ENCODE results near the gene ZDHHC6.
"Not testable (repeated sequence)": the region's sequence is repeated elsewhere in the genome, so short reads cannot be mapped to it uniquely, and the experiment has no call there.

ZDHHC6 gene

DNA sequence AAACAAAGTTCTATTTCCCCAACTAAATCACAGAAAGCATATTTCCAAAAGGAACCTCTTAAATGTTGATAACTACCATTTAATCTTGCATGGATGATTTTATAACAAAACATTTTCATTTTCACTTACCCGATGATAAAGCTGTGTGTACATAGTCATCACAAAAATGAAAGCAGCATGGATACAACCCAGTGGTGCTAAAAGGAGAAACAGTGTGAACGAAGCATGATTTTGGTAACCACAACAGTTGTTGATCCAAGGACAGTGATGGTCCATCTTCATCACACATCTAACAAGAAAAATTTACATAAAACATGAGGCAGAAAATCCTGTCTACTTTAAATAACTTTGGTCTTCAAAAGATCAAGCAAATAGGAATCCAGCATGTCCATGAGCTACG is 4.7 kb downstream of the ZDHHC6 start:
- no peak for DNase-seq (ENCODE audit: low read depth in 2 of 2)

DNA sequence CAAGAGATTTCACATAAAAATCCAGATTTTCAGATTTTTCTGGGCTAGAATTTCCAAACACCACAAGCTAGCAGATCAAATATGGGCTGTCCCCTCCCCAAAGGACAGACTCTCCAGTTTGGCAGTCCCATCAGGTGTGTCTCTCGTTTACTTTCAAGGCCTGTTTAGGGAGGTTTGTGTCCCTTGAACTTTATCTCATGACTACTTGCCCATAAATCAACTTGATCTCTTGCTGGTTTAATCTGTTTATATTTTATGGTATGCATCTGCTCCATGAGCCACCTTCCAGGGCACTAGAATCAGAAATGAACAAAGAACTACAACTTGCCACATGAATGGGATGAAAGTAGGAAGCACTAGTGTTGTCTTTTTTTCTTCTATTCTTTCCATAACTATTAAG is 5.2 kb downstream of the ZDHHC6 start:
- no peak for DNase-seq (ENCODE audit: low read depth in 2 of 2)

DNA sequence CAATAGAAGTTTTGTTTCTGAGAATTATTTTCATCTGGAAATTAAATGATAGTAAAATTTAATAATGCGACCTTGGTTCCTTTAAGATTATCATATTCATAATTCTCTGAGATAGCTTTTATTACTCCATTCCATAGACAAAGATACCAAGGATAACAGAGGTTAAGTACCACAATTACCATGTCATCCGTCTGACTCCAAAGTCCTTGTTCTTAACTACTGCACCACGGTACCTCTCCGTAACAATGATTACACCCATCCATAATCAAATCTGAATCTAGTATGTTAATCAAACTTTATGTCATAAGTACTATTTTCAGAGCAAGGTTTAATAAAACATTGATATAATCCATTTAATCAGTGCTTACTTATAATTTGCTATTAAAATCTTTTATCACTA is 8.4 kb downstream of the ZDHHC6 start:
- no peak for DNase-seq (ENCODE audit: low read depth in 2 of 2)

DNA sequence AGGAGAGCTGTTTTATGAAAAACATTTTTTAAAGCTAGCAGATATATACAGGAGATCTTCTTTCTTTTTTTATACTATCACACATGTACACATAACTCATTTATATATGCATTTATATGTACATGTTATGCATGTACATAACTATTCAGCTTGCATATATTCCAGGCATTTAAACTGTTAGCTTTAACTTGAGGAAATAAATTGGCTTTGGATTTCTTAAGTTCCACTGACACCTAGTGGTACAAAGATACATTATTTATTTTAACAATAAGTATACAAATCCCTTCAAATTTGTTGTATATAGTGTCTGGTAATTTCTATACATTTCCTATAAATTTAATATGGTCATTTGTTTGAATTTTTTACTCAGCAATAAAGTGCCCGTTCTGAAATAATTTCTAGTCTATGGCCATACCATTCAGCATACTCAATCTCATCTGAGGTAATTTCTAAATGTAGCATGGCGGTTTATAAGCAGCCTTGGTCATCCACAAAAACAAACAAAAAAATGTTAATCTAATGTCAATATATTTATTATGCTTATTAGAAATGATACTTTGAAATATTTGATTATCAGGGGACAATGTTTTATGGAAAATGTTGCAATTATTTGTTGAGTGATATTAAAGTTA is 11.6 kb downstream of the ZDHHC6 start:
- peak in 1 of 2 experiments; percentile 5 for DNase-seq (ENCODE audit: low read depth in 2 of 2)

DNA sequence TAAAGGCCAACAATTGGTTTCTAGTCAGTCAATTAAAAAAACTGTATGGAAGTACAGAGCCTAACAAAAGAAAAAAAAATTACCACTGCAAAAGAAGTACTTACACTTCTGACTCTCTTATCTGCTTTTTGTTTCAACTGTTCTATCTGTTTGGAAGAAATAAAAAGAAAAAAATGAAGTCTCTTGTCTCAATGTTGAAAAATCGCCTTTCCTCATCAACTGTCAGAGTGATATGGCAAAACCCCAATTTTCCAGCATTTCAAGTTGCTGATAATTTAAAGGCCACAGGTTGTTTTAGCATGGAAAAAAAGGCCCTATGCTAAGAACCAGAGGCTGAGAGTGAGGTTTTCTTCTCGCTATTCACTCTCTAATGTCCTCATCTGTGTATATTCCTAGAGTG is 13.6 kb downstream of the ZDHHC6 start:
- DNase-seq (ENCODE audit: low read depth in 2 of 2), result no peak

DNA sequence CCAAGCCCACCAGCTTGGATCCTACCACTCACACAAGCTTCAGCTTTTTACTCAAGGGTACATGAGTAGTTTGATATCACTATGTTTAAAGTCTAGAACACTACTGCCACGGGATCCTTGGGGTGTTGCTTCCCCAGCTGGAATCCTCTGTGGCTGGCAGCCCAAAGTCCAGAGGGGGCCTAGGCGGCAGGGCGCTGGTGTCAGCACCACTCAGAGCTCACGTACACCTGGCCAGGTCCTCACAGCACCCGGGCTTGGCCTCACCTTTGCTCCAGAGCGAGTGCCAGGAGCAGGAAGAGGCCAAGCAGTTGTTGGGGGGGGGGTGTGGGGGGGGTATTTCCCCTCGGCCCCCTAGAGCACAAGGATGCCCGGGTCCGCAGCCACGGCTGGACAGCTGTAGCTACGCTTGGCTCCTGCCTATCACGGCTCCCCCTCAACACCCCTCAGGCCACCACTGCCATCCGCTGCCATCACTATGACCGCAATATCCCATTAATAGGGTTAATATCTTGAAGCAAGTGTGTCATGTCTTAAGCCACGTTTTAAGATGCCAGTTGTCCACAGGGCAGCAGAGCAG is 17.0 kb downstream of the ZDHHC6 start:
- no peak for DNase-seq (ENCODE audit: low read depth in 2 of 2)

DNA sequence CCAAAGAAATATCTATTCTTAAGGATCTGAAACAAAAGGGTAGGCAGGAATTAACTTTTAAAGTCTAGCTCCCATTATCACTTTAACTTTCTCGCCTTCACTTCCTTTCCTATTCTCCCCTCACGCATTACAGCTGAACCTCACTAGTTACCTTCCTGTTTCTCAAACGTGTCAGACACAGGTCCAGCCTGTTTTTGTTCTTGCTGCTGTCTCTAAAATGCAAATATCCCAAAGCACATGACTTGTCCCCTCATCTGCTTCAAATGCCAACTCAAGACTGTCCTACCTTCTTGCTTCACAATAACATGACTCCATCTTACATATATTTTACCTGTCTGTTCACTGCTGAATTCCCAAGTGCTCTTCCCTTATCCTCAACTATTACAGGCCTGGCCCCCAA is 17.6 kb downstream of the ZDHHC6 start:
- no peak for DNase-seq (ENCODE audit: low read depth in 2 of 2)

DNA sequence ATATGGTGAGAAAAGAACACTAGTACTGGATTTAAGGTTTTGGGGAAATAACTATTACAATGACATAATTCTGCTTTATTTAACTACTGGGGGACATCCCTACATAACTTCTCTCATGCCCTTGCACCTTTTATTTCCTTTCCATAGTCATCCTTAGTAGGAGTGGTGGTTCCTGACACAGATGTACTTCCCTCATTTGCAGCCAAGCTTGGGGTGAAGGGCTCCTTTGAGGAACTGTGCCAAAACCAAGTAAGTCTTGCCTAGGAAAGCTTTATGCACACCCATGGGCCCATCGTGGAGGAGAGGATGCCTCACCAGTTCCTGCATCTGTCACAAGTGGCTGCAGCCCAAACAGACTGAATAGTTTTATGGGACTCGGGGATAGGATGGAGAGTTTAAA is 20.6 kb downstream of the ZDHHC6 start:
- no peak for DNase-seq (ENCODE audit: low read depth in 2 of 2)

DNA sequence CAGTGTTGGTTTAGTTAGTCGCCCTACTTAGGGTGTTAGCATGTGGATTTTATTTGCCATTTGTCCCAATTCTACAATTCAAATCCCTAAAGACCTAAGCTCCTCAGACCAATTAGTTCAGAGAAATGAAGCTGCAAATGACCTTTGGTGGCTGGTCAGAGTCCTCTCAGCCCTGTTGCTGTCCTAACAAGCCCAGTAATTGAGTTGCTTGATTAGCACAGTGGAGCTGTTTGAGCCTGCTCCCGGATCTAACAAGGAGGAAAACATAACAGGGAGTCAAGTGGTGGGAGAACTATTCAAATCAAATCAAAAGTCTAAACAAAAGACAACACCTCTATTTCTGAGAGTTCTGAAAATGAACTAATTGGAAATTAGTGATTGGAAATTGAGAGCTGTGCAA is 22.1 kb downstream of the ZDHHC6 start:
- DNase-seq (ENCODE audit: low read depth in 2 of 2), result no peak

DNA sequence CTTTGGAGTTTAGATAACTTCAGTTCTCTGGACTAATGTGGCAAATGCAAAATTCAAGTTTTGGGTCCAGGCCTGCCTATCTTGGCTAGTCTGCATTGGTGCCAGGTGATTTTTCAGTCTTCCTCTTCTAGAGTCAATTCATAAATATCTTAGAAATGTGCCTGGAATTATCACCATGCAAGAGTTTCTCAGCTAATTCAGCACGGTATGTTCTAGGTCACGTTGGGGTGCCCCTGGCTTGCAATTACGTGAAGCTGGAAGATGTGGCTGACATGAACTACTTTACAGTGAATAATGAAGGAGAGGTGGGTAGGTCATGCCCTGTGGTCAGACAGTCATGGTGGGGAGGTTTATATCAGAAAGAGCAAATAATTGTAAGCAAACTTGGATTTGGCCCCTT is 25.0 kb downstream of the ZDHHC6 start:
- DNase-seq (ENCODE audit: low read depth in 2 of 2), result no peak

DNA sequence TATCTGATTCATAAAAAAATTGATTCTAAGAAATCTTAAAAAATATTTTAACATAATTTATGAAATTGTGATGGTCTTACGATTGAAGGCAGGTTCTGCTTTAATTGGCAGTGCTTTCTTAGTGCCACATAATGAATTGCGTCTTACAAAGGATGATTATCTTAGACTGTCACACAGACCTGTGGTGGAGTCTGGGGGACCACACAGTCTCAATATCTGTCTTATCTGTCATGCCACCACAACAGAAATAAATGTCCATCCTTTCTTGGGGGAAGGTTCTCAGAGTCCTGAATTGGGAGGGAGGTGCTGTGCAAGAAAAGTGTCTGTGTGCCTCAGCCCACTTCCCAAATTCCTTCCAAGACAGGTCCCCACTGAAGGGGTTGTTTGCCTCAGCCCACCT is 34.0 kb downstream of the ZDHHC6 start:
- no peak for DNase-seq (ENCODE audit: low read depth in 2 of 2)

DNA sequence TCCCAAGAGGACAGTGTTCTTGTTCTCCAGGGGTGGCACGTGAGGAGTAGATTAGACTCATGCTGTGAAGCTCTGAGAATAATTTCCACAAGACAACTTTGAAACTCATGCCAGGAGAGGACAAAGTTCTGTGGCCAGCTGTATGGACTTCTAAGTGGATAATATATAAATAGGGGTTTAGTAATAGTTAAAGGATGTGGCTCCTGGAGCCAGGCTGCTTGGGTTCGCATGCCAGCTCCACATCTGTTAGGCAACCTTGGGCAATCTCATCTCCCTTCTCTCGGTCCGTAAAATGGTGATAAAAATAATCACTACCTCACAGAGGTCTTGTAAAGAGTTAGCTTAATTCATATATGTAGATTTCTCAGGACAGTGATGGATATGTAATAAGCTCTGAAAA is 37.0 kb downstream of the ZDHHC6 start:
- DNase-seq (ENCODE audit: low read depth in 2 of 2), result no peak

DNA sequence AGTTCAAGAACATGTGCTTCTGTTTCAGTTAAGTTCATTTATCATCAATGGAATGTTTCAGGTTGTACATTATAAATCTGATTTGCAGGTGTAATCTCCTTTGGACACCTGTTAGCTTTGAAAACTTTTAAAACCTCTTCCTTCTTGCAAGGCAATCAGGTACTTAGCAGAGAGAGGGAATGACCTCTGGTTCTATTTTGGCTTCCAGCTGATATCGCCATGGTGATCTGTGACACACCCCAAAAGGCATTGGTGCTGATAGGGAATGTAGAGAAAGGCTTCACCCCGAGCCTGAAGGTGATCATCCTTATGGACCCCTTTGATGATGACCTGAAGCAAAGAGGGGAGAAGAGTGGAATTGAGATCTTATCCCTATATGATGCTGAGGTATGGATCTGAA is 37.4 kb downstream of the ZDHHC6 start:
- DNase-seq (ENCODE audit: low read depth in 2 of 2), result no peak

DNA sequence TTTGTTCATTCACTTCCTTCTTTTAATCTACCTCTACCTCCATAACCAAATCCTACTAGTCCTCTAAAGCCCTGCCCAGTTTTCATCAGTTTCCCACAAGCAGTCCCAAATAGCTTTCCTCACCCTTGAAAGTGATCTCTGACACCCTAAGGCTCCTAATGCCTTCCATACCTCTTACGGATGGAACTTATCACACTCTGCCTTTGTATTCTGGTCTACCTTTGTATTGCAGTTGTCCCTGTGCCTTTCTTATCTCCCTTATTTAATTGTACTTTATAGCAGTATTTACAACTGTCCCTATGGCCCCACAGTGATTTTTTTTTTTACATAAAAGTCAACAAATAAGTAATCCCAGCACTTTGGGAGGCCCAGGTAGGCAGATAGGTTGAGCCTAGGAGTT is 39.0 kb downstream of the ZDHHC6 start:
- no peak for DNase-seq (ENCODE audit: low read depth in 2 of 2)

DNA sequence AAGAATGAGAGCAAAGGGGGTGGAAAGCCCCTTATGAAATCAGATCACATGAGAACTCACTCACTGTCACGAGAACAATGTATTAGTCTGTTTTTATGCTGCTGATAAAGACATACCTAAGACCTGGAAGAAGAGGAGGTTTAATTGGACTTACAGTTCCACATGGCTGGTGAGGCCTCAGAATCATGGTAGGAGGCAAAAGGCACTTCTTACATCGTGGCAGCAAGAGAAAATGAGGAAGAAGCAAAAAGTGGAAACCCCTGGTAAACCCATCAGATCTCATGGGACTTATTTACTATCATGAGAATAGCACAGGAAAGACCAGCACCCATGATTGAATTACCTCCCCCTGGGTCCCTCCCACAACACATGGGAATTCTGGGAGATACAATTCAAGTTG is 39.9 kb downstream of the ZDHHC6 start:
- not testable (repeated sequence) for DNase-seq (ENCODE audit: low read depth in 2 of 2)

DNA sequence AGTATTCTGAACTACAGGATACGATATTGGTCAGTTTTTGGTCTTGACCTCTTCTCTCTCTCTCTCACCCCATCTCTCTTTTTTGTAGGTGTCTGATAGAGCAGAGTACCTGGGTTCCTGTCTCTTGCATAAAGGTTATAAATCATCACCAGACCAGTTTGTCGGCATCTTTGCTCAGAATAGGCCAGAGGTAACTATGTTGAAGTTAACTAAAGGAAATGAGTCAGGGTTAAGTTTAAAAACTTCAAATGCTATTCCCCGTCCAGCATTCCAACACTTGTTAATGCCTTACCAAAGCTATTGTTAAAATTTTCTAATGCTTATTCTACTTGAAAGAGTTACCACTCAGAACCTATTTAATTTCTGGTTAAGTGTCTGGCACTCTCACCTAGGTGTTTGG is 42.1 kb downstream of the ZDHHC6 start:
- DNase-seq (ENCODE audit: low read depth in 2 of 2), result no peak

DNA sequence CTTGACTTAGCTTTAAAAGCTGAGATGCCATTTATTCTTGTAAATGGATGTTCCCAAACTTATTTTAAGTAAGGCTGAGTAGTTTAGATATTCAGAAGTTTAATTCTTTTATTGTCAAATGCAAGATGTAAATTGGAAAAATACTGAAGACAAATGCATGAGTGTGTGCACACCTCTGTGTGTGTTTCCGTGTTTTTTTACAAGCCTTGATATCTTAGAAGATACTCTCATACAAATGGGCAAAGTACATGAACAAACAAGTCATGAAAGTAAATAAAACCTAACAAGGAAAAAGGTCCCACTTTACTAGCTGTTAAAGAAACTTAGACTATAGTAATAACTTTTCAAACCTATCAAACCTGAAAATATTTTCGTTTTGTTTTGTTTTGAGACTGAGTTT is 43.8 kb downstream of the ZDHHC6 start:
- no peak for DNase-seq (ENCODE audit: low read depth in 2 of 2)

DNA sequence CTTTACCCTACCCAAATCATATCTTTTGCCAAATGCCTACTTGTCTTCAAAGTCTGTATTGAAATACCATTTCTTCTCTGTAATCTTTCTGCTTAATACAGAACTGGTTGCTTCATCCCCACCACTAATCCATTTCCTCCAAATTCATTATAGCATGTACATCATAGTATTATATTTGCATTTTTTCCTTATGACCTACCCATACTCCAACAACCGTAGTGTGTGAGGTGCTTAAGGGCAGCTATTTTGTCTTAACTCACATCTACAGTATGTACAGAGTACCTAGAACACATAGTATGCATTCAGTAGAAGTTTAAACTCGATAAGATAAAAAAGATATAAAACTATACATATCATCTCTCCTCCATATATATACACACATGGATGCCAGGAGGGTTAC is 49.1 kb downstream of the ZDHHC6 start:
- DNase-seq (ENCODE audit: low read depth in 2 of 2), result no peak

DNA sequence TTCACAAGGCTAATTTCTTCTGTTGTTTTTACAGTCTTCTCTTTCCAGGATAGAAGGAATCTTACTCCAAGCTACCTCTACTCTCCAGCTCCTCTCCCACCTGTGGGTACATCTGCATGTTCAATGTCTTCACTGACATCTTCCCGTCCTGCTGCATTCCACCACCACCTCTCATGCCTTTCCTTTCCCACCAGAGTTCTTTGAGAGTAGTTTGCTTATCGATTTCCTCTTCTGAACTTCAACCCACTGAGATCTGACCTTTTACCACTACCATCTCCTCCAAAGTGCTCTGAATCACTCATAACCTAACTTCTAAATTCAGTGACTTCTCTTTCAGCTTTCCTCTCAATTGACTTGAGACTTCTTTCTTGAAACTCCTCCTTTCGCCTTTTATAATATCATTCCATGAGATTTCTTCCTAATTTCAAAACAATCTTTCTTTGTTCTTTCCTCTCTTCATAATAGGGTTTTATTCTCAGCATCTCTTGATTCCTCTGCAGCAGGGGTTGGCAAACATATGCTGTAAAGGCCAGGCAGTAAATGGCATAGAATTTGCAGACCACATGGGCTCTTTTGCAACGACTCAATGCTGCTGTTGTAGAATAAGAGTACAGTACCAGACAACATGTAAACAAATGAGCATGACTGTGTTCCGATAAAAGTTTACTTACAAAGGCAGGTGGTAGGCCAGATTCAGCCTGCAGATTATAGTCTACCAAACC is 50.7 kb downstream of the ZDHHC6 start:
- no peak for DNase-seq (ENCODE audit: low read depth in 2 of 2)

DNA sequence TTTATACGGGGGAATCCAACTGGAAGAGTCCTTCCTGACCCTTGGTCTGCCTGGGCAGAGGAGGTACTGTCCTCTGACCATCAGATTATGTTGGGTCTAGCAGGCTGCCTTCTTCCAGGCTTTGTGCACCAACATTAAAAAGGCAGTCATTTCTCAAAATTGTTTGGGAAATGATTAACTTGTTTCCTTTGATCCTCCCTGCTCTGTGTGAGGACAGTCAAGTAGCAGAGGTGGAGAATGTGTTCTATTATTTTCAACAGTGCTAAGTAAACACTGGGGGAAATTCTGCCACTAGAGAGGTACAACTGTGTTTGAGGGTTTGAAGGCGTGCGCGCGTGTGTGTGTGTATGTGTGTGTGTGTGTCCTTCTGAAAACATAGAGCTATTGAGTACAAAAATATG is 52.2 kb downstream of the ZDHHC6 start:
- no peak for DNase-seq (ENCODE audit: low read depth in 2 of 2)

DNA sequence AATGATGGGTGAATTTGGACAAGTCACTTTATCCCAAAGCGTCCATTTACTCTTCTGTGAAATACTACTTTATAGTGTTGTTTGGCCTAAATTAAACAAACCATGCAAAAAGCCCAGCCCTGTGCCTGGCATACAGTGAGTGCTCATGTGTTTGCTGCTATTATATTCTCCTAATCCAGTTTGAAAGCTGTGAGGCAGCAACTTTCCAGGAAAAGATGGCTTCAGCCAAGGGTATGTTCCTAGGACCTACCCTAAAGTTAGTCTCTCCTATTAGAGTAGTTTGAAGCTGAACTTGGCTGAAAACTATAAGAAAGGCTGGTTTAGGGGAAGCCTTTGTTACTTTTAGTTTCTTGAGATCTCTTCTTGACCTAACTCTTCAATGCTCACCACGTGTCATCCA is 52.9 kb downstream of the ZDHHC6 start:
- no peak for DNase-seq (ENCODE audit: low read depth in 2 of 2)

DNA sequence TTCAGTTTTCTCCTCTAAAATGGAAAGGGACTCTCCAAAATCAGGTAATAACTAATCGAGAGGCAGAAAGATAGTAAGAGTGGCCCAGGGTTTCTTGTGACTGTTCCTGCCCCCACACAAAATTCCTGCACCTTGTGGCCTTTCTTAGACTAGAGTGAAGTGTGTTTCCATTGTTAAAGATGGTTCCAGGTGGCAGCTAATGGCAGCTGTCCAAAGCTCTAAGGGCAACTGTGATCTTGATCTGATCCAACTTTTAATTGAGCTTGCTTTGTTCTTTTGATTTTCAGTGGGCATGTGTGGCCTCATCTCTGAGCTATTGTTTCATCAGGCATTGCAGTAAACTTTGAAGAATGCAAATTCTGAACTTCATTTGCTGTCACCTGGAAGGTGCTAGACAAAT is 53.4 kb downstream of the ZDHHC6 start:
- no peak for DNase-seq (ENCODE audit: low read depth in 2 of 2)

DNA sequence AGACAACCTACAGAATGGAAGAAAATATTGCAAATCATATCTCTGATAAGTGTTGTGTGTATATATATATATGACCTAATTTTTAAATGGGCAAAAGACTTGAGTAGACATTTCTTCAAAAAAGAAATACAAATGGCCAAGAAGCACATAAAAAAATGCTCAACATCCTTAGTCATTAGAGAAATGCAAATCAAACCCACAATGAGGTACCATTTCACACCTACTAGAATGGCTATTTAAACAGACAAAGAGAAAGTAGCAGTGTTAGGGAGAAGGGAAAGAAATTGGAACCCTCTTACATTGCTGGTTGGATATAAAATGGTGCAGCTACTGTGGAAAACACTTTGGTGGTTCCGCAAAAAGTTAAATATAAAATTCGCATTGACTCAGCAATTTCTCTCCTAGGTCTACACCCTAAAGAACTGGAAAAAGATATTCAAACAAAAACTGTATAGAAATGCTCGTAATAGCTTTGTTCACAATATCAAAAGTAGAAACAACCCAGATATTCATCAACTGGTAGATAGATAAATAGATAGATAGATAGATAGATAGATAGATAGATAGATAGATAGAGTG is 56.5 kb downstream of the ZDHHC6 start:
- DNase-seq (ENCODE audit: low read depth in 2 of 2), result no peak

Data from fibroblast of skin of left biceps (primary cell).